ENCODE results near the gene SCGB1A1. TPM values are rescaled to one million over a fixed set of nuclear protein-coding genes. Genes with fewer than 3 reads are reported as not detected.

Gene SCGB1A1
- total RNA-seq, 1 experiment from 2014 or later, result not detected

DNA sequence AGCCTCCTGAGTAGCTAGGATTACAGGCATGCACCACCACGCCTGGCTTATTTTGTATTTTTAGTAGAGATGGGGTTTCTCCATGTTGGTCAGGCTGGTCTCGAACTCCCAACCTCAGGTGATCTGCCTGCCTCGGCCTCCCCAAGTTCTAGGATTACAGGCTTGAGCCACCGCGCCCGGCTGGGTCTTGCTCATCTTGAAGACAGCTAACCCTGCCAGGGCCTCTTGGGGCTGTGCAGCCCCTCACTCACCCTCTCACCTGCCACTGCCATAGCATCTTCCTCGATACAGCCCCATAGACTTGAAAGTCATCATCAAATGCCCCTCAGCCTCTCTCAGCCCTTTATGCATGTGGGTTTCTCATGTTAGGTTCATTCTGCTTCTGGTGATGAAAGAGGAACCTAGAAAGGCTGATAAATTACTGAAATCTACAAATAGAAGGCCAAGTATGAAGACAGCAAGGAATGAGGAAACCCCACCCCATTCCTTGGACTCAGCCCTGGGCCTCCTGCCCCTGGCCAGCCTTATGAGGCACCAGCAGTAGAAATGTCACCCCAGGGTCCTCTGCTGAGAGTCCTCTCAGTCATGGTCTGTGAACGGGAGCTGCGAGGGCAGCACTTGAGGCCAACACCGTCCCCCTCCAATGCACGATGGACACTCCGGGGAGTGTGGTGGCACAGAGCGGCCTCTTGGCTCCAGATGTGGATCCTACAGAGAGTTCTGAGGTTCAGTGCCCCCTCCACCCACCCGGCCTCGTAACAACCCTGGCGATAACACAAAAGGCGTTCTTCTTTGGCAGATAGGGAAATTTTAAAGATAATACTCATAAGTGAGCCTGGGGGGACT lies 24.8 kb downstream of the SCGB1A1 start:
- Mint-ChIP-seq H3K27me3 (ENCODE audit: insufficient read depth, unreplicated experiment) (no peaks in the 10 kb centered on the region), H3K27ac (ENCODE audit: unreplicated experiment) (peak overlapping the region; percentile 36), H3K4me3 (ENCODE audit: unreplicated experiment) (peak overlapping the region; percentile 63), H3K4me1 (ENCODE audit: low read depth, unreplicated experiment) (peaks cover 17% of the 10 kb centered on the region), H3K36me3 (ENCODE audit: insufficient read depth, unreplicated experiment) (no peaks in the 10 kb centered on the region), H3K9me3 (ENCODE audit: unreplicated experiment) (no peaks in the 10 kb centered on the region)
- BruUV-seq (replicated peaks), result no TSS peak
- DNase-seq, result no peak
- Histone ChIP-seq H3K36me3 (ENCODE audit: control insufficient read depth, insufficient read depth, low read length) (no peaks in the 10 kb centered on the region), H3K4me3 (ENCODE audit: low read depth, low read length) (no peak overlapping the region), H3K4me1 (peaks cover 21% of the 10 kb centered on the region), H3K27me3 (replicated peaks; ENCODE audit: control insufficient read depth, insufficient read depth, low read length) (no peaks in the 10 kb centered on the region), H3K9me3 (no peaks in the 10 kb centered on the region)
- intact Hi-C loops (cut with micrococcal nuclease; ENCODE audit: unreplicated experiment), result no loop called here
- ChIA-PET POLR2A (no interaction called here), CTCF (interaction anchor here (0.6 kb wide), 1 partner anchor 20 kb away, joined by 3 read pairs; no protein-coding TSS in a partner anchor)
- TF ChIP-seq, protein P1, sequence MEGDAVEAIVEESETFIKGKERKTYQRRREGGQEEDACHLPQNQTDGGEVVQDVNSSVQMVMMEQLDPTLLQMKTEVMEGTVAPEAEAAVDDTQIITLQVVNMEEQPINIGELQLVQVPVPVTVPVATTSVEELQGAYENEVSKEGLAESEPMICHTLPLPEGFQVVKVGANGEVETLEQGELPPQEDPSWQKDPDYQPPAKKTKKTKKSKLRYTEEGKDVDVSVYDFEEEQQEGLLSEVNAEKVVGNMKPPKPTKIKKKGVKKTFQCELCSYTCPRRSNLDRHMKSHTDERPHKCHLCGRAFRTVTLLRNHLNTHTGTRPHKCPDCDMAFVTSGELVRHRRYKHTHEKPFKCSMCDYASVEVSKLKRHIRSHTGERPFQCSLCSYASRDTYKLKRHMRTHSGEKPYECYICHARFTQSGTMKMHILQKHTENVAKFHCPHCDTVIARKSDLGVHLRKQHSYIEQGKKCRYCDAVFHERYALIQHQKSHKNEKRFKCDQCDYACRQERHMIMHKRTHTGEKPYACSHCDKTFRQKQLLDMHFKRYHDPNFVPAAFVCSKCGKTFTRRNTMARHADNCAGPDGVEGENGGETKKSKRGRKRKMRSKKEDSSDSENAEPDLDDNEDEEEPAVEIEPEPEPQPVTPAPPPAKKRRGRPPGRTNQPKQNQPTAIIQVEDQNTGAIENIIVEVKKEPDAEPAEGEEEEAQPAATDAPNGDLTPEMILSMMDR (IDR thresholded peaks at IDR 0.05; ENCODE audit: insufficient read depth in 1 of 2, low read depth in 1 of 2, low read length in 1 of 2, severe bottlenecking in 1 of 2, unreplicated experiment in 1 of 2), result no peak

DNA sequence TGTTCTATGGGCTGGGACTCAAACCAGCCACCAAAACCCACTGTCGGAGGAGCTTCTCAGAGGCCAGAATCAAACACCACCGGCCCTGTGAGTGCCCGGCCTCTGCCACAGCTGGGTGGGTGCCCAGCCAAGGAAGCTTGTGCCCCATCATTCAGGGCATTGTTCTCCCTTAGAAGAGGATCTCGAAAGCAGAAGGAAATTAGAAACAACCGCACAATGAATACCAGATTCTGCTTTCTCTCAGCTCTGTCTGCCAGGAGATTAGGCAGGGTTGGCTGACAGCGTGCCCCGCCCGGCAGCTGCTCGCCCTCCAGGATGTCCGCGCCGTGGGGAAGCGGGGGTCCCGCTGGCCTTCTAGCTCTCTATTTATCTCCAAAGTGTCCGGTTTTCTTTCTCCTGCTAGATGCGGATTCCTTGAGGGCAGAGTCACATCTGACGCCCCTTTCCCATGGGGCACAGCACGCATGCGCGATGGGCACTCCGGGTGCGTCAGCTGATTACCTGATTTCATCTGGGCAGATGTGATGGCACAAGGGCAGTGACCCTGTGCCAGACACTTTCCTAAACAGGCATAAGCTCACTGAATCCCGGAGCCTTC lies 25.5 kb downstream of the SCGB1A1 start:
- Mint-ChIP-seq H3K9me3 (ENCODE audit: unreplicated experiment) (no peaks in the 10 kb centered on the region), H3K27ac (ENCODE audit: unreplicated experiment) (peak overlapping the region; percentile 36), H3K36me3 (ENCODE audit: insufficient read depth, unreplicated experiment) (no peaks in the 10 kb centered on the region), H3K27me3 (ENCODE audit: insufficient read depth, unreplicated experiment) (no peaks in the 10 kb centered on the region), H3K4me3 (ENCODE audit: unreplicated experiment) (peak overlapping the region; percentile 63), H3K4me1 (ENCODE audit: low read depth, unreplicated experiment) (peaks cover 15% of the 10 kb centered on the region)
- Histone ChIP-seq H3K9me3 (no peaks in the 10 kb centered on the region), H3K36me3 (ENCODE audit: control insufficient read depth, insufficient read depth, low read length) (no peaks in the 10 kb centered on the region), H3K4me1 (peaks cover 20% of the 10 kb centered on the region), H3K27me3 (replicated peaks; ENCODE audit: control insufficient read depth, insufficient read depth, low read length) (no peaks in the 10 kb centered on the region), H3K4me3 (ENCODE audit: low read depth, low read length) (peak overlapping the region; percentile 23)
- TF ChIP-seq, protein P1 (IDR thresholded peaks at IDR 0.05; ENCODE audit: insufficient read depth in 1 of 2, low read depth in 1 of 2, low read length in 1 of 2, severe bottlenecking in 1 of 2, unreplicated experiment in 1 of 2), result no peak
- TSS peak; percentile 69 for BruUV-seq (replicated peaks)
- CTCF ChIA-PET, result interaction anchor here (0.6 to 1.5 kb wide), 3 partner anchors 21 to 98 kb away, joined by 3 to 7 read pairs (median 3); no protein-coding TSS in a partner anchor
- POLR2A ChIA-PET, result interaction anchor here (0.6 kb wide), 1 partner anchor 13 kb away, joined by 3 read pairs; no protein-coding TSS in a partner anchor
- no peak for DNase-seq
- intact Hi-C loops (cut with micrococcal nuclease; ENCODE audit: unreplicated experiment), result no loop called here

DNA sequence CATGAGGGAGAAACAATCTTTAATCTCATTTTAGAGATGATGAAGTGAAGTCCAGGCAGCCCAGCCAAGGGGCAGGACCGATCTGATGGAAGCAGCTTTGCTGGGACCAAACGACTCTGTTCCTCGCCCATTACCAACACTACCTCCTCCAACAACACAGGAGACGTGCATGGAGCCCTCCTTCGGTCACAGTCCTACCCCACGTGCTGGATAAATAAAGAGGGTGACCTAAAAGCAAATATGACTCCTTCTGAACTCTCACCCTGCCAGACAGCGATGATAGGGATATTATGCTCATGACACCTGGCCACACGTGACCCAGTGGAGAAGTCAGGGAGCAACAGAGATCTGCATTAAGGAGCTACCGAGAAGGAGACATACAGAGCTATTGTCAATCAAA lies 26.0 kb downstream of the SCGB1A1 start:
- H3K27ac Mint-ChIP-seq (ENCODE audit: unreplicated experiment), result peak overlapping the region; percentile 36
- no peaks in the 10 kb centered on the region for H3K27me3 ChIP-seq (replicated peaks; ENCODE audit: control insufficient read depth, insufficient read depth, low read length)
- peaks cover 20% of the 10 kb centered on the region for H3K4me1 ChIP-seq
- H3K4me1 Mint-ChIP-seq (ENCODE audit: low read depth, unreplicated experiment), result peaks cover 10% of the 10 kb centered on the region
- CTCF ChIA-PET, result interaction anchor here (0.6 to 1.5 kb wide), 3 partner anchors 52 to 98 kb away, joined by 3 to 7 read pairs (median 5); no protein-coding TSS in a partner anchor
- no TSS peak for BruUV-seq (replicated peaks)
- no peaks in the 10 kb centered on the region for H3K36me3 ChIP-seq (ENCODE audit: control insufficient read depth, insufficient read depth, low read length)
- TF ChIP-seq, protein P1 (IDR thresholded peaks at IDR 0.05; ENCODE audit: insufficient read depth in 1 of 2, low read depth in 1 of 2, low read length in 1 of 2, severe bottlenecking in 1 of 2, unreplicated experiment in 1 of 2), result no peak
- H3K9me3 Mint-ChIP-seq (ENCODE audit: unreplicated experiment), result no peaks in the 10 kb centered on the region
- no peaks in the 10 kb centered on the region for H3K36me3 Mint-ChIP-seq (ENCODE audit: insufficient read depth, unreplicated experiment)
- peak overlapping the region; percentile 23 for H3K4me3 ChIP-seq (ENCODE audit: low read depth, low read length)
- no peak for DNase-seq
- no peaks in the 10 kb centered on the region for H3K27me3 Mint-ChIP-seq (ENCODE audit: insufficient read depth, unreplicated experiment)
- intact Hi-C loops (cut with micrococcal nuclease; ENCODE audit: unreplicated experiment), result loop anchor here (1.0 kb wide), 1 partner anchor 19 kb away; no protein-coding TSS in a partner anchor
- POLR2A ChIA-PET, result interaction anchor here (0.6 to 0.7 kb wide), 2 partner anchors 10 to 13 kb away, joined by 3 to 4 read pairs; no protein-coding TSS in a partner anchor
- H3K9me3 ChIP-seq, result no peaks in the 10 kb centered on the region
- peak overlapping the region; percentile 63 for H3K4me3 Mint-ChIP-seq (ENCODE audit: unreplicated experiment)
